Subcutaneous abdominal adipose tissue (tissue), 5 donors: ENCODE measurements around the gene UXS1.

Experiments
- H3K27ac ChIP-seq: one replicate; pipeline ENCODE4 v1.7.0; 2013; ENCODE audit warnings: low read depth, mild to moderate bottlenecking, inconsistent platforms, low read length, moderate library complexity
- H3K27me3 ChIP-seq, 5 donors: one replicate each; pipeline ENCODE4 v1.7.0; 2013; ENCODE audit warnings: low read length in 5 of 5, inconsistent platforms in 1 of 5; ENCODE audit not compliant: control insufficient read depth in 5 of 5, insufficient read depth in 4 of 5
- H3K36me3 ChIP-seq, 5 donors: one replicate each; pipeline ENCODE4 v1.7.0; 2013; ENCODE audit warnings: low read length in 5 of 5; ENCODE audit not compliant: control insufficient read depth in 5 of 5, insufficient read depth in 5 of 5
- H3K4me1 ChIP-seq, 5 donors: one replicate each; pipeline ENCODE4 v1.7.0; 2013; ENCODE audit warnings: low read length in 5 of 5, mild to moderate bottlenecking in 3 of 5, moderate library complexity in 1 of 5; ENCODE audit not compliant: control insufficient read depth in 5 of 5, insufficient read depth in 5 of 5
- H3K4me3 ChIP-seq, 5 donors: one replicate each; pipeline ENCODE4 v1.7.0; 2013; ENCODE audit warnings: low read length in 5 of 5, low read depth in 1 of 5
- H3K9ac ChIP-seq, 5 donors: one replicate each; pipeline ENCODE4 v1.7.0; 2013; ENCODE audit warnings: low read length in 5 of 5, mild to moderate bottlenecking in 4 of 5, moderate library complexity in 3 of 5
- H3K9me3 ChIP-seq, 5 donors: one replicate each; pipeline ENCODE4 v1.7.0; 2013; ENCODE audit warnings: low read length in 5 of 5; ENCODE audit not compliant: control insufficient read depth in 5 of 5
- donor health status: healthy.
- donor health status: healthy.
- donor health status: healthy.
- donor health status: healthy.
- donor health status: healthy.

The UXS1 gene

DNA sequence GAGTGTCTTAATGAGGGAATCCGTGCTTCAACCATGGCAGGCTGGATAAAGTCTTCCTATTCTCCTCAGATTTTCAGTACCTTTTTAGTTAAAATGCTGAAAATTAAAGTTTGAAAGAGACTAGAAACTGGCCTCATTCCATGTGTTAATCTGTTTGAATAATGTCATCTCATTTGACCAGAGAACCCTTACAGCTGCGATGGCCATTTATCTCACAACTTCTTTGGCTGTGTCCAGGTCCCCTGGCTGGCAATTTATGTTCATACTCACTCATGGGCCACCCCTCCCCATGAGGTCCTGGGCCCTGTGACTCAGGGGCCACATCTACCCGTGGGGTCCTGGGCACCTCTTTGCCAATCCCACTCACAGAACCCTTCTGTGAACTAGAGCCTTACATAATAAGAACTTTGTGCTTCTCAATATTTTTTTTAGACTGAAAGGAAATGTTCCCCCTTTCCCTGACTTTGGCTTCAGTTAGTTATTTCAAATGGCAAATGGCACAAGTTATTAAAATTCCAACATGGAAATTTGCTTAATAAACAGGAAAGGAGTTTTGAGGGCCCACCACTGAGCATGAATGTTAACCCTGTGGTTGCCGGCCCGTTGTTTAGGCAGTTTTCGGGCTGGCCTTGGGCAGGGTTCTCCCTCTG, 134.6 kb downstream of the UXS1 start:
- Histone ChIP-seq H3K9me3 (peaks cover 0 to 3% (median 0%) of the 10 kb centered on the region in 5 donors), H3K27me3 (peaks cover 0 to under 1% (median 0%) of the 10 kb centered on the region in 5 donors), H3K36me3 (no peaks in the 10 kb centered on the region), H3K9ac (no peak overlapping the region), H3K4me1 (peaks cover 0 to 10% (median 0%) of the 10 kb centered on the region in 5 donors), H3K27ac (no peak overlapping the region), H3K4me3 (no peak overlapping the region)

DNA sequence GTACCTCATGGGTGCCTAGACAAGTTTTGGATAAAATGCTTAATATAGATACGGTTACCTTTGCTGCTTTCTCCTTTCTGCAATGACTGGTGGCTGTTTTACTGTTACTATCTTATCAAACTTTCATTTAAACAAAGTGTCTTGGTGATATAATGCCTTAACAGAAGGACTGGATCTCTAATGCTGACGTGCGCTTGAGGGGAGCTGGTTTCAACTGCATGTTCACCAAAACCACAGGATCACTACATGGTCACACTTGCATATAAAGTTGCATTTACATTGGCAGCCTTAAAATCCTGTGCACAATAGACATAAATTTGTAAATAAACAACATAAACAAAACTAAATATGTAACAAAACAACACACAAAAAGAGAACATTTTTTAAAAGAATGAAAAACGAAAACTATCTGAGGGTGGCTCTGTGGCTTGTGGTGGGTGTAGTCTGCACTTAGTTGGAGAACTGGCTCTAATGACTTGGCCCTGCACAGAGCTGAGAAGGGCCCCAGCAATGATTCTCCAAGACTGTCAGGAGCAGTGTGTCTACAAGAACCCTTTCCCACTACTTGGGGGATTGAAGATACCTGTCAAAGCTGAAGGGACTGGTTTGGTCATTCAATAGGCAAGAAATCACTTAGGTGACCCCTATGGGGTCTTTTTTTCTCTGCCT, 135.5 kb downstream of the UXS1 start:
- H3K27ac ChIP-seq, result no peak overlapping the region
- no peaks in the 10 kb centered on the region for H3K36me3 ChIP-seq
- no peak overlapping the region for H3K4me3 ChIP-seq
- H3K27me3 ChIP-seq, result no peaks in the 10 kb centered on the region
- no peak overlapping the region for H3K9ac ChIP-seq
- H3K4me1 ChIP-seq, result peaks cover 0 to 10% (median 0%) of the 10 kb centered on the region in 5 donors
- peaks cover 0 to 3% (median 0%) of the 10 kb centered on the region in 5 donors for H3K9me3 ChIP-seq

GRCh38 chr2:106057206-106057605, 136.9 kb downstream of the UXS1 start:
- Histone ChIP-seq H3K4me1 (peaks cover 0 to 10% (median 0%) of the 10 kb centered on the region in 5 donors), H3K36me3 (no peaks in the 10 kb centered on the region), H3K9ac (no peak overlapping the region), H3K27ac (no peak overlapping the region), H3K4me3 (no peak overlapping the region), H3K9me3 (peaks cover 0 to 3% (median 0%) of the 10 kb centered on the region in 5 donors), H3K27me3 (no peaks in the 10 kb centered on the region)

DNA sequence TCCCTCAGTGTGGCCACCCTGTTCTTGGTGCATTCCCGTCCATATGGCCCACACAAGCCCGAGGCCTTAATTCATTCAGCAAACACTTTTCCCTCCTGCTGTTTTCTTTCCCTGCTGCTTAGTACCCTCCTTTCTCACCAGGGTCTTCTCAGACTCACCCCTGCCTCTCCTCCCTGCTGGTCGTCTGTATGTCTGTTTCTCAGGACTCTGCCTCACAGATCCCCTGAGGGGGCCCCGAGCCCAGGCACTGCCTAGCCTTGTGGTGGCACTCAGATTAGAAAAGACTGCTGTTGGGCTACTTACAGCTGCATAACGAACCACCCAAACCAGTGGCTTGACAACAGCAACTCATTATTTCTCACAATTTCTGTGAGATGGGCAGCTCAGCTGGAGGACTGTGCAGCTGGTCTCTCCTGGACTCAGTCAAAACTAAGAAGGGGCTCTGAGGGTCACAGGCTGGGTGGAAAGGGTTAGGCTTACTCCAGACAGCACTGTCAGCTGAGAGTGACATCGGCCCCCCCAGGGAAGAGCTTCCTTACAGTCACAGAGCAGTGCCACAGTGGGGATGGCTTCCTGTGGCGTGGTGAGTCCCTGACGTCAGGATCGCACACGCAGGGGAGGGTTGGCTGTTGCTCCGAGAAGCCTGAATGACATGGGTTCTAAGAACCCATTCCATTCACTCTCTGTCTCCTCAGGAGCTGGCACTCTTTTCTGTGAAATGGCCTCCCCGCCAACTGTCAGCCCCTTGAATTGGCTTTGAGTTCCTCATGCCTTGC, 139.0 kb downstream of the UXS1 start:
- H3K36me3 ChIP-seq, result no peaks in the 10 kb centered on the region
- no peak overlapping the region for H3K4me3 ChIP-seq
- H3K9me3 ChIP-seq, result no peaks in the 10 kb centered on the region
- H3K4me1 ChIP-seq, result peaks cover 0 to 10% (median 0%) of the 10 kb centered on the region in 5 donors
- H3K27me3 ChIP-seq, result no peaks in the 10 kb centered on the region
- no peak overlapping the region for H3K9ac ChIP-seq
- H3K27ac ChIP-seq, result no peak overlapping the region

- Histone ChIP-seq H3K27ac (no peak overlapping the region), H3K9ac (no peak overlapping the region), H3K36me3 (no peaks in the 10 kb centered on the region)
These were observed 139.8 kb downstream of the UXS1 start for GRCh38 chr2:106054321-106054720.

DNA sequence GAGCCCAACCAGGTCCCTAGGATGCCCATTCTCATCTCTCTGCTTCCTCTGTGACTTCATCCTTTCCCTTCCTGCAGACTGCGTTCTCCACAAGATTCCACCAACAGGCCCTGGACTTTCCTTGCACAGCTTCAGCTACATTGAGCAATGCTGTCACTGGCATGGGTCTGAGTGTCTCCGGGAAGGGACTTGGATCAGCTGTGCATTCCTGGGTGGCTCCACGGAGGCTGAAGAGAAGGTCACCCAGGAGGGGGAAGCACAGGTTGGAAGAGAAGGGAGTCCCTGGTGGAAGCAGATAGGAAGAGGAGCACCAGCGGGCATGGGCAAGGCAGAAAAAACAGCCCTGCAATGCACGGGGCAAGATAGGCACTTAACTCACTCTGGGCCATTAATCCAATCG, 140.5 kb downstream of the UXS1 start:
- no peaks in the 10 kb centered on the region for H3K27me3 ChIP-seq
- H3K4me1 ChIP-seq, result peaks cover 0 to 6% (median 0%) of the 10 kb centered on the region in 5 donors
- H3K36me3 ChIP-seq, result no peaks in the 10 kb centered on the region
- no peaks in the 10 kb centered on the region for H3K9me3 ChIP-seq
- no peak overlapping the region for H3K9ac ChIP-seq
- H3K27ac ChIP-seq, result no peak overlapping the region
- no peak overlapping the region for H3K4me3 ChIP-seq

More at GRCh38 chr2:106054321-106054720, 139.8 kb downstream of the UXS1 start:
- Histone ChIP-seq H3K9me3 (no peaks in the 10 kb centered on the region), H3K27me3 (no peaks in the 10 kb centered on the region), H3K4me1 (peaks cover 0 to 6% (median 0%) of the 10 kb centered on the region in 5 donors), H3K4me3 (no peak overlapping the region)

GRCh38 chr2:106053116-106053515, 141.0 kb downstream of the UXS1 start:
- H3K9ac ChIP-seq, result no peak overlapping the region
- H3K4me1 ChIP-seq, result peaks cover 0 to 6% (median 0%) of the 10 kb centered on the region in 5 donors
- no peaks in the 10 kb centered on the region for H3K36me3 ChIP-seq
- H3K9me3 ChIP-seq, result no peaks in the 10 kb centered on the region
- no peak overlapping the region for H3K27ac ChIP-seq
- H3K4me3 ChIP-seq, result no peak overlapping the region
- H3K27me3 ChIP-seq, result no peaks in the 10 kb centered on the region

GRCh38 chr2:106044859-106045258, 149.2 kb downstream of the UXS1 start:
- Histone ChIP-seq H3K27me3 (no peaks in the 10 kb centered on the region), H3K27ac (no peak overlapping the region), H3K36me3 (no peaks in the 10 kb centered on the region), H3K9ac (no peak overlapping the region), H3K9me3 (no peaks in the 10 kb centered on the region), H3K4me1 (no peaks in the 10 kb centered on the region), H3K4me3 (no peak overlapping the region)

DNA sequence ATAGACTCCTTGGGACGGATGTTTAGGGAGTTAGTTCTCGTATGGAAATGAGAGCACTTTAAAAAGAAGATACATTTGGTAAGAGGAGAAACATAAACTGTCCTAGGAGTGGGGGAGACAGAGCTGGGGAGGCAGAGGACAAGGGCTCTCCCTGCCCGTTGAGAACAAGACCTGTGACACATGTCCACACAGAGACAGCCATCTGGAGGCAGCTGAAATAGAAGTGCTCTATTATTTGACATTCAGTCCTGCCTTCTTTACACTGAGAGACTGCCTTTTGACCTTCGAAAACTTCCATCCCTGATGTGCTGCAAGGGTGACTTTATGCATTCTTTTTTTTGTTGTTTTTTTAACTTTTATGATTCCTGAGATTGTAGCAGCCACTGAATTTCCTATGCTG, 150.1 kb downstream of the UXS1 start:
- H3K27ac ChIP-seq, result no peak overlapping the region
- peaks cover 0 to 4% (median 2%) of the 10 kb centered on the region in 5 donors for H3K4me1 ChIP-seq
- no peaks in the 10 kb centered on the region for H3K36me3 ChIP-seq
- H3K27me3 ChIP-seq, result no peaks in the 10 kb centered on the region
- no peak overlapping the region for H3K4me3 ChIP-seq
- H3K9ac ChIP-seq, result no peak overlapping the region
- no peaks in the 10 kb centered on the region for H3K9me3 ChIP-seq
